Endothelial cell of umbilical vein (primary cell): Measurements from ENCODE around the gene MVB12B. TPM values are rescaled to one million over a fixed set of nuclear protein-coding genes. Genes with fewer than 3 reads are reported as not detected.
"Not testable (repeated sequence)": the region's sequence is repeated elsewhere in the genome, so short reads cannot be mapped to it uniquely, and the experiment has no call there.

ENCODE experiments used
- BruUV-seq: library from RNA; stranded (reverse); fragments of 400-500 nt; replicated peaks from 2 replicates; lab custom pipeline; 2021; lab: Mats Ljungman, UMichigan
- CTCF ChIA-PET: fragments of 300-600, 350-600 bp; sonication (Branson Sonifier 250); formaldehyde crosslinking; loops from one replicate; lab custom pipeline; 2021; ENCODE audit warnings: antibody characterized with exemption, inconsistent platforms; lab: Charles Lee
- POLR2A ChIA-PET: fragments of 300-600, 350-600 bp; sonication (Branson Sonifier 250); formaldehyde crosslinking; loops from one replicate; lab custom pipeline; 2021; ENCODE audit warnings: antibody characterized with exemption, inconsistent platforms; lab: Charles Lee
- DNase-seq: peaks from one replicate; pipeline ENCODE4 v3.0.0-alpha.2; 2011; ENCODE audit warnings: low read depth, low spot score
- FAIRE-seq: peaks from 2 replicates; lab custom pipeline; 2011; peaks lifted over from hg19 to GRCh38; lab: Jason Lieb, UNC
- H2AFZ ChIP-seq: 2 replicates; pipeline ENCODE4 v1.6.0; 2012; ENCODE audit warnings: low read depth, low read length, control low read depth, inconsistent platforms
- H3K27ac ChIP-seq: 2 replicates; pipeline ENCODE4 v1.5.1; 2011; ENCODE audit warnings: low read depth, mild to moderate bottlenecking, control low read depth, low read length, moderate library complexity; ENCODE audit not compliant: insufficient read depth
- H3K27me3 ChIP-seq, 2 experiments: 2 replicates each; pipeline versions ENCODE4 v1.6.0 to v1.6.1; 2011; ENCODE audit warnings: low read length in 2 of 2, mixed read lengths in 1 of 2; ENCODE audit not compliant: control insufficient read depth in 2 of 2, insufficient read depth in 2 of 2
- H3K36me3 ChIP-seq, 2 experiments: 2 replicates in 1 of 2; 3 replicates in 1 of 2; pipeline ENCODE4 v1.5.1; 2011; ENCODE audit warnings: low read length in 2 of 2, mild to moderate bottlenecking in 1 of 2, moderate library complexity in 1 of 2; ENCODE audit not compliant: control insufficient read depth in 2 of 2, insufficient read depth in 2 of 2; ENCODE audit errors: extremely low read depth in 1 of 2
- H3K4me1 ChIP-seq: 3 replicates; pipeline ENCODE4 v1.5.1; 2011; ENCODE audit warnings: mild to moderate bottlenecking, low read length; ENCODE audit not compliant: control insufficient read depth, insufficient read depth; ENCODE audit errors: extremely low read depth
- H3K4me2 ChIP-seq: 2 replicates; pipeline ENCODE4 v1.6.1; 2011; ENCODE audit warnings: low read length, control low read depth, mixed read lengths; ENCODE audit not compliant: insufficient read depth
- H3K4me3 ChIP-seq, 3 experiments: fragments of 200-600 bp in 1 of 3; sonication (generic), shearing (Covaris generic) in 1 of 3; replicated peaks in 1 of 3; 2 replicates each; pipeline ENCODE4 v1.5.1; 2011 to 2016; ENCODE audit warnings: control low read depth in 3 of 3, low read length in 3 of 3, mild to moderate bottlenecking in 2 of 3, inconsistent platforms in 1 of 3, low read depth in 1 of 3, moderate library complexity in 1 of 3; ENCODE audit not compliant: insufficient read depth in 1 of 3
- H3K79me2 ChIP-seq: 2 replicates; pipeline ENCODE4 v1.6.0; 2012; ENCODE audit warnings: low read length, inconsistent platforms; ENCODE audit not compliant: control insufficient read depth, insufficient read depth
- H3K9ac ChIP-seq: replicated peaks from 2 replicates; pipeline ENCODE3; 2011; ENCODE audit warnings: low read length, control low read depth; ENCODE audit not compliant: insufficient read depth; ENCODE audit errors: extremely low read depth
- H3K9me1 ChIP-seq: replicated peaks from 3 replicates; pipeline ENCODE4 v1.6.0; 2011; ENCODE audit warnings: mild to moderate bottlenecking, low read length; ENCODE audit not compliant: control insufficient read depth, insufficient read depth; ENCODE audit errors: extremely low read depth
- H3K9me3 ChIP-seq: replicated peaks from 2 replicates; pipeline ENCODE4 v1.5.1; 2012; ENCODE audit warnings: low read length, inconsistent platforms; ENCODE audit not compliant: control insufficient read depth, insufficient read depth
- H4K20me1 ChIP-seq: replicated peaks from 2 replicates; pipeline ENCODE3; 2011; ENCODE audit warnings: mild to moderate bottlenecking, low read length; ENCODE audit not compliant: control insufficient read depth, insufficient read depth; ENCODE audit errors: extremely low read depth
- JUN ChIP-seq: IDR thresholded peaks from 2 replicates; pipeline ENCODE4 v1.6.1; 2011; ENCODE audit warnings: borderline replicate concordance, low read depth; ENCODE audit not compliant: insufficient read length, insufficient read depth
- dilution Hi-C: fragments of 300-500 bp; cut with MboI; formaldehyde crosslinking; loops from one replicate; pipeline ENCODE4 v1.15.0; 2019; ENCODE audit warnings: low sequenced_read_pairs; ENCODE audit not compliant: extremely low pct_ligation_motif_present
- intact Hi-C: fragments of 100-400 bp; cut with micrococcal nuclease; formaldehyde crosslinking; loops from one replicate; pipeline ENCODE4 v1.10.0; 2022
- polyA plus RNA-seq, 4 experiments: library from polyadenylated mRNA; depleted of rRNA in 3 of 4; stranded (reverse) in 3 of 4; unstranded in 1 of 4; fragments of >200 nt; gene quantifications; 2 replicates each; pipeline versions ENCODE4 v1.2.1 to v1.2.3, GENCODE V29; 2011 to 2012; ENCODE audit warnings: missing spikeins in 1 of 4
- total RNA-seq: library from RNA; stranded (reverse); gene quantifications from 2 replicates; pipeline ENCODE4 v1.2.3, GENCODE V29; 2021

Gene MVB12B
- total and polyA plus RNA-seq, 2 donors (not counting 3 experiments of a cell fraction or from before 2014, with no cell fraction given), result 6.6 to 17.3 TPM

DNA sequence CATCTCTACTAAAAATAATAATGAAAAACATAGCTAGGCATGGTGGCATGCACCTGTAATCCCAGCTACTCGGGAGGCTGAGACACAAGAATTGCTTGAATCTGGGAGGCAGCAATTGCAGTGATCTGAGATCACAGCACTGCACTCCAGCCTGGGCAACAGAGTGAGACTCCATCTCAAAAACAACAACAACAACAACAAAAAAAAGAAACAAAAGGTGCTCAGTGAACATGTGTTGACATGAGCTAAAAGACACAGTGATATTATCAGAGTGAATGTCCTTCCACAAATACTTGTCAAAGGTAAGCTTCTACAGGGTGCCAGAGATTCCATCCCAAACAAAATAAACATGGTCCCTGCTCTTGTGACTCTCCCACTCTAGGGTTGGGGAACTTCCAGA lies 211.9 kb downstream of the MVB12B start:
- Histone ChIP-seq H3K9ac (no peak overlapping the region), H3K4me2 (no peak overlapping the region), H3K9me1 (no peaks in the 10 kb centered on the region), H3K4me3 (no peak overlapping the region), H3K36me3 (no peaks in the 10 kb centered on the region), H3K79me2 (no peaks in the 10 kb centered on the region), H3K27ac (no peak overlapping the region), H4K20me1 (no peaks in the 10 kb centered on the region), H2AFZ (no peak overlapping the region), H3K9me3 (no peaks in the 10 kb centered on the region), H3K4me1 (no peaks in the 10 kb centered on the region), H3K27me3 (peaks cover 22 to 26% of the 10 kb centered on the region in 2 experiments)
- dilution Hi-C loops, result no loop called here
- ChIA-PET POLR2A (no interaction called here), CTCF (interaction anchor here (1.1 to 1.2 kb wide), 3 partner anchors 12 to 31 kb away, joined by 3 to 6 read pairs (median 3); no protein-coding TSS in a partner anchor)
- intact Hi-C loops, result no loop called here
- no peak for FAIRE-seq
- BruUV-seq, result no TSS peak
- TF ChIP-seq JUN, result no peak
- DNase-seq, result no peak

DNA sequence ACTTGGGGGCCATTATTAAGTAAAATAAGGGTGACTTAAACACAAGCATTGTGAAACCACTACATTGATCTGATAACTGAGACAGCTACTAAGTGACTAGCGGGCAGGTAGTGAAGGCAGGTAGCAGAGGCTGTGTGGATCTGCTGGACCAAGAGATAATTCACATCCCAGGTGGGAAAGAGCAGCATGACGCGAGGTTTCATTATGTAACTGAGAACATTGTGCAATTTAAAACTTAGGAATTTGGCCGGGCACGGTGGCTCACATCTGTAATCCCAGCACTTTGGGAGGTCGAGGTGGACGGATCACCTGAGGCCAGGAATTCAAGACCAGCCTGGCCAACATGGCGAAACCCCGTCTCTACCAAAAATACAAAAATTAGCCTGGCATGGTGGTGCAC lies 213.8 kb downstream of the MVB12B start:
- DNase-seq, dilution Hi-C loops, H2AFZ ChIP-seq, FAIRE-seq, H3K4me2 ChIP-seq, H3K36me3 ChIP-seq, H3K4me1 ChIP-seq, H4K20me1 ChIP-seq, BruUV-seq, H3K9me3 ChIP-seq, H3K27ac ChIP-seq, intact Hi-C loops, H3K79me2 ChIP-seq, H3K4me3 ChIP-seq, H3K9ac ChIP-seq, POLR2A ChIA-PET, H3K9me1 ChIP-seq, CTCF ChIA-PET: not testable (repeated sequence)
- H3K27me3 ChIP-seq, result peaks cover 5 to 11% of the 10 kb centered on the region in 2 experiments
